Sigmoid colon (tissue), 7 donors: Measurements from ENCODE around the gene RERG. TPM values are rescaled to one million over a fixed set of nuclear protein-coding genes. Genes with fewer than 3 reads are reported as not detected.

Experiments
- DNase-seq: peaks from one replicate; pipeline ENCODE4 v3.0.0-alpha.2; 2019
- H3K27ac ChIP-seq, 4 donors: fragments of 200-600 bp; sonication (generic); one replicate each; pipeline ENCODE4 v1.5.1; 2016 to 2019; ENCODE audit warnings: mild to moderate bottlenecking in 1 of 4
- H3K27me3 ChIP-seq, 3 donors: fragments of 200-600 bp; sonication (generic); one replicate each; pipeline ENCODE4 v1.5.1; 2019; ENCODE audit warnings: mild to moderate bottlenecking in 1 of 3
- H3K36me3 ChIP-seq, 4 donors: fragments of 200-600 bp; sonication (generic); one replicate each; pipeline ENCODE4 v1.5.1; 2016 to 2019
- H3K4me1 ChIP-seq, 4 donors: fragments of 200-600 bp; sonication (generic); one replicate each; pipeline ENCODE4 v1.5.1; 2017 to 2019
- H3K4me3 ChIP-seq, 4 donors: fragments of 200-600 bp; sonication (generic); one replicate each; pipeline ENCODE4 v1.5.1; 2017 to 2019; ENCODE audit warnings: mild to moderate bottlenecking in 2 of 4, moderate library complexity in 1 of 4
- H3K9me3 ChIP-seq, 4 donors: fragments of 200-600 bp in 3 of 4; sonication (generic) in 3 of 4; one replicate each; pipeline versions ENCODE4 v1.5.1 to v1.6.1; 2013 to 2019
- EP300 ChIP-seq, 4 donors: sonication (generic); formaldehyde crosslinking; IDR thresholded peaks; one replicate each; pipeline ENCODE4 v1.6.1; 2017; ENCODE audit warnings: antibody characterized with exemption in 4 of 4
- POLR2A ChIP-seq, 2 donors: fragments of 450-650 bp; IDR thresholded peaks; one replicate each; pipeline ENCODE4 v1.6.1; 2016; ENCODE audit warnings: antibody characterized with exemption in 2 of 2, mild to moderate bottlenecking in 2 of 2, moderate library complexity in 2 of 2
- POLR2AphosphoS5 ChIP-seq, 4 donors: sonication (generic); formaldehyde crosslinking; IDR thresholded peaks; one replicate each; pipeline ENCODE4 v1.6.1; 2017; ENCODE audit warnings: antibody characterized with exemption in 4 of 4
- WGBS, 2 donors: extraction: QIAGEN DNeasy Blood & Tissue Kit; methylation state at CpG; one replicate each; pipeline ENCODE4 v1.1.7; 2013; 5-methylcytosine and 5-hydroxymethylcytosine counted together
- intact Hi-C: fragments of 100-400 bp; cut with DNase I; formaldehyde crosslinking; loops from one replicate; pipeline ENCODE4 v1.15.1; 2023
- polyA plus RNA-seq, 3 donors: library from polyadenylated mRNA; stranded (reverse); fragments of 200-250 nt; gene quantifications; one replicate each; pipeline ENCODE4 v1.2.3, GENCODE V29; 2013
- total RNA-seq, 4 donors: library from RNA; depleted of rRNA; stranded (reverse); fragments of >200 nt; gene quantifications; one replicate each; pipeline ENCODE4 v1.1.0, GENCODE V29; 2016
- TF ChIP-seq, protein P1 (sequence below), 4 experiments: fragments of 450-650 bp in 3 of 4; fragments of 200-600 bp in 1 of 4; IDR thresholded peaks; one replicate each; pipeline ENCODE4 v1.5.1; 2016 to 2019; ENCODE audit warnings: antibody characterized with exemption in 4 of 4, mild to moderate bottlenecking in 3 of 4, moderate library complexity in 2 of 4
- donor health status: healthy with polysubstance abuse.
- donor health status: Bipolar disorder and iron deficiency.
- donor health status: healthy.

The RERG gene
- total and polyA plus RNA-seq, 7 donors = 1.4 to 104 (median 69.9) TPM

DNA sequence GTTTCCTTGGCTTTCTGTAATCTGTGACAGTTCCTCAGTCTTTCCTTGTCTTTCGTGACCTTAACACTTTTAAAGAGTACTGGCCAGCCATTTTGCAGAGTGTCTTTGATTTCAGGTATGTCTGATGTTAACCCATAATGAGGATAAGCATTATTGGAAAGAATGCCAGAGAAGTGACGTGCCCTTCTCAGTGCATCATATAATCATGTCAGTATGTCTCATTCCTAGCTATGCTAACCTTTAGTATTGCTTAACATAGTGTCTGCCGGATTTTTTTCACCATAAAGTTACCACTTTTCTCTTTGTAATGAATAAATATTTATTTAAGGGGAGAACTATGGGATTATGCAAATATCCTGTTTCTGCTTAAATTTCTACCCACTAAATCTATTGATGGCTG lies 28.5 kb downstream of the RERG start:
- no peaks in the 10 kb centered on the region for H3K27me3 ChIP-seq
- H3K4me1 ChIP-seq = peaks cover 0 to 71% (median 59%) of the 10 kb centered on the region in 4 donors
- TF ChIP-seq POLR2A (IDR thresholded peaks at IDR 0.05) (no peak), EP300 (IDR thresholded peaks at IDR 0.05) (no peak), POLR2AphosphoS5 (IDR thresholded peaks at IDR 0.05) (no peak)
- TF ChIP-seq, protein P1, sequence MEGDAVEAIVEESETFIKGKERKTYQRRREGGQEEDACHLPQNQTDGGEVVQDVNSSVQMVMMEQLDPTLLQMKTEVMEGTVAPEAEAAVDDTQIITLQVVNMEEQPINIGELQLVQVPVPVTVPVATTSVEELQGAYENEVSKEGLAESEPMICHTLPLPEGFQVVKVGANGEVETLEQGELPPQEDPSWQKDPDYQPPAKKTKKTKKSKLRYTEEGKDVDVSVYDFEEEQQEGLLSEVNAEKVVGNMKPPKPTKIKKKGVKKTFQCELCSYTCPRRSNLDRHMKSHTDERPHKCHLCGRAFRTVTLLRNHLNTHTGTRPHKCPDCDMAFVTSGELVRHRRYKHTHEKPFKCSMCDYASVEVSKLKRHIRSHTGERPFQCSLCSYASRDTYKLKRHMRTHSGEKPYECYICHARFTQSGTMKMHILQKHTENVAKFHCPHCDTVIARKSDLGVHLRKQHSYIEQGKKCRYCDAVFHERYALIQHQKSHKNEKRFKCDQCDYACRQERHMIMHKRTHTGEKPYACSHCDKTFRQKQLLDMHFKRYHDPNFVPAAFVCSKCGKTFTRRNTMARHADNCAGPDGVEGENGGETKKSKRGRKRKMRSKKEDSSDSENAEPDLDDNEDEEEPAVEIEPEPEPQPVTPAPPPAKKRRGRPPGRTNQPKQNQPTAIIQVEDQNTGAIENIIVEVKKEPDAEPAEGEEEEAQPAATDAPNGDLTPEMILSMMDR (IDR thresholded peaks at IDR 0.05) = no peak
- H3K36me3 ChIP-seq = no peaks in the 10 kb centered on the region
- no peak for DNase-seq
- no peaks in the 10 kb centered on the region for H3K9me3 ChIP-seq
- no peak overlapping the region for H3K4me3 ChIP-seq
- intact Hi-C loops = no loop called here
- peak overlapping the region in 2 of 4 donors; percentile 73 to 77 for H3K27ac ChIP-seq
- 79 to 84% methylated on average over 3 of the region's 3 CpGs for WGBS, 2 donors

DNA sequence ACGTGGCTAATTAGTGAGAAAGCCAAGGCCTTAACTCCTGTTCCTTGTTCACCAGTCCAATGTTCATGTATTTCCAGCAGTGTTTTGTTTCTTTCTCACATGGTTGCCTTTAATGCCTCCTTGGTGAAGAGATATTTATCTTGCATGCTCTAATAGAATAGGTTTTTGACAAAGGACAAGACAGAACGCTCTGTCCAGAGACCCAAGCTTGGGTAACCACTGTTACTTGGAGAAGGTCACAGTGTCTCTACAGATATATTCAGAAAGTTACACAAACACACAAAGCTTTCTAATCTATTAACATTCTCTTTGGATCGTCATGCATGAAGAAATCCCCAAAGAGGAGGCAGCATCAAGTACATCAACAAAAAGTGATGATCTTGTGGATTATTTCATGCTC lies 33.1 kb downstream of the RERG start:
- TF ChIP-seq EP300 (IDR thresholded peaks at IDR 0.05) = peak in 1 of 4 donors; percentile 4
- no peak for TF ChIP-seq POLR2AphosphoS5 (IDR thresholded peaks at IDR 0.05)
- Histone ChIP-seq H3K36me3 (no peaks in the 10 kb centered on the region), H3K9me3 (no peaks in the 10 kb centered on the region), H3K4me3 (no peak overlapping the region), H3K27me3 (no peaks in the 10 kb centered on the region), H3K4me1 (peaks cover 0 to 71% (median 55%) of the 10 kb centered on the region in 4 donors), H3K27ac (peak overlapping the region in 3 of 4 donors; percentile 59 to 73 (median 68))
- no peak for DNase-seq
- intact Hi-C loops = no loop called here
- 92 to 94% methylated on average over 3 of the region's 3 CpGs for WGBS, 2 donors

DNA sequence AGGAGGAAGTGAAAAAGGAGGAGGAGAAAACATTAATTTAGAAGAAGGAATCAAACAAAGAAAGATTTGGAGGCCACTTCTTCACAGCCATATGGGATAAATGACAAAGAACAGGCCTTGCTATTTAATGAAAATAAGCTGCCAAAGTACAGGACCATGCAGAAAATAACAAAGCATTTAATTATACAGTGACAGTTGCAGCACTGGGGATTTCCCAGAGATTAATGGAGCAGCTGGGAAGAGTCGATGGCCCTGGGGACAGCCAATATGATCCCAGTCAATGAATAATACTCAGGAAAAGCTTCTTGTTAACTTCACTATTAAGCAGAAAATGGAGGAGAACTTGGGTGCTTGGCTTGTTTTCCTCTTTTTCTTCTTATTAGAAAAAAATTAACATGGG lies 34.6 kb downstream of the RERG start:
- Histone ChIP-seq H3K27me3 (no peaks in the 10 kb centered on the region), H3K27ac (peak overlapping the region; percentile 28 to 73 (median 64)), H3K36me3 (no peaks in the 10 kb centered on the region), H3K4me1 (peaks cover 0 to 65% (median 47%) of the 10 kb centered on the region in 4 donors), H3K9me3 (no peaks in the 10 kb centered on the region), H3K4me3 (no peak overlapping the region)
- intact Hi-C loops = no loop called here
- DNase-seq = no peak
- WGBS, 2 donors = 35 to 51% methylated on average over 1 of the region's 1 CpG
- no peak for TF ChIP-seq POLR2A (IDR thresholded peaks at IDR 0.05)
- TF ChIP-seq, protein P1 (IDR thresholded peaks at IDR 0.05) = no peak
- TF ChIP-seq EP300 (IDR thresholded peaks at IDR 0.05) = peak in 2 of 4 donors; percentile 22 to 26
- TF ChIP-seq POLR2AphosphoS5 (IDR thresholded peaks at IDR 0.05) = peak; percentile 17 to 80 (median 54)

DNA sequence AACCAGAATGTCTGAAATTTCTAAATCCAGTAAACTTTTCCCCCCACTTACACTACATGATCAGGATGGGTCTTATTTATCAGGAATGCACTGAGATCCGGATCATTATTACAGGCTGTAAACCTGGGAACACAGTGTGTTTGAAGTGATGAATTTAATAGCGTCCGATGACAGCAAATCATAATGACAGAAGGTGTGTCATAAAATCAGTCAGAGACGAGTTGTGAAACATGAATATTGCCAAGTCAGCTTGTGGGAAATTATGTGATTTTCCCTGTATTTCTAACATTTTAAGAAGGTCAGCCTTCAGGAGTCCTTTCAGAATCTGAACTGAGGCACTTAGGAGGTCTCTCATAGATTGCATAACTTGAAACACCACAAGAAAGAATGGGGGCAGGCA lies 36.7 kb downstream of the RERG start:
- TF ChIP-seq POLR2AphosphoS5 (IDR thresholded peaks at IDR 0.05) (peak in 1 of 4 donors; percentile 39), EP300 (IDR thresholded peaks at IDR 0.05) (no peak)
- intact Hi-C loops = no loop called here
- WGBS, 2 donors = 31 to 70% methylated on average over 4 of the region's 4 CpGs
- Histone ChIP-seq H3K36me3 (no peaks in the 10 kb centered on the region), H3K4me1 (peaks cover 0 to 84% (median 66%) of the 10 kb centered on the region in 4 donors), H3K4me3 (no peak overlapping the region), H3K27ac (peak overlapping the region in 3 of 4 donors; percentile 55 to 73 (median 68)), H3K27me3 (no peaks in the 10 kb centered on the region), H3K9me3 (no peaks in the 10 kb centered on the region)
- DNase-seq = no peak

DNA sequence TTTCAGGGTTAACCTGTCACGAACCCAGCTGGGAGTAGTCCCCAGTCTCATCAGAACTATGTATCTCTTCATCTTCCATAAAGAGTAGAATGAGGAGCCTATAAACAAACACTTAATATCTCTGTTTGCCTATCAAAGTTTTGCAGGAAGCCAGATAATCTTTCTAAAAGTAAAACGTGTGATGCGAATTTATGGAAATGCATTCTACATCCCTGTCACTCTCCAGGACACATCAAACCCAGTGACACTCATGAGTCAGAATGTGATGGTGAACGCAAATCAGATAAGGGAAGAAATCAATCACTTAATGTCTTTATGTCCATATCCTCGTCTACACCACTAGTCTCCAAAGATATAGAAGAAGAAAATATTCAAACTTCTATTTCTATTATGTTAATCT lies 37.4 kb downstream of the RERG start:
- H3K4me1 ChIP-seq = peaks cover 0 to 91% (median 69%) of the 10 kb centered on the region in 4 donors
- no peak overlapping the region for H3K4me3 ChIP-seq
- H3K27ac ChIP-seq = peak overlapping the region in 3 of 4 donors; percentile 55 to 73 (median 68)
- intact Hi-C loops = no loop called here
- H3K36me3 ChIP-seq = no peaks in the 10 kb centered on the region
- no peaks in the 10 kb centered on the region for H3K27me3 ChIP-seq
- 60 to 73% methylated on average over 5 of the region's 5 CpGs for WGBS, 2 donors
- no peak for TF ChIP-seq POLR2AphosphoS5 (IDR thresholded peaks at IDR 0.05)
- TF ChIP-seq, protein P1 (IDR thresholded peaks at IDR 0.05) = no peak
- TF ChIP-seq EP300 (IDR thresholded peaks at IDR 0.05) = no peak
- TF ChIP-seq POLR2A (IDR thresholded peaks at IDR 0.05) = no peak
- no peak for DNase-seq
- no peaks in the 10 kb centered on the region for H3K9me3 ChIP-seq
